ENCODE data around the gene MED13L. TPM values are rescaled to one million over a fixed set of nuclear protein-coding genes. Genes with fewer than 3 reads are reported as not detected.

The MED13L gene
- total RNA-seq, 1 donor from 2014 or later, result 179 TPM

GRCh38 chr12:116177017-116177416 is 100.5 kb downstream of the MED13L start:
- no peaks in the 10 kb centered on the region for H3K36me3 ChIP-seq (ENCODE audit: control insufficient read depth in 3 of 3, insufficient read depth in 3 of 3, low read length in 3 of 3)
- no peak overlapping the region for H3K27ac ChIP-seq (ENCODE audit: low read depth, low read length)
- H3K27me3 ChIP-seq (ENCODE audit: control insufficient read depth in 3 of 3, insufficient read depth in 3 of 3, low read length in 3 of 3), result no peaks in the 10 kb centered on the region
- H3K4me1 ChIP-seq (ENCODE audit: control insufficient read depth in 3 of 3, insufficient read depth in 3 of 3, low read length in 3 of 3), result peaks cover 6 to 21% (median 16%) of the 10 kb centered on the region in 3 donors
- no peak overlapping the region for H3K4me3 ChIP-seq (ENCODE audit: low read length in 3 of 3)
- H3K9me3 ChIP-seq (ENCODE audit: control insufficient read depth in 3 of 3, low read length in 3 of 3), result no peaks in the 10 kb centered on the region
- H3K9ac ChIP-seq (ENCODE audit: low read depth in 1 of 3, low read length in 3 of 3), result no peak overlapping the region

- Histone ChIP-seq H3K4me1 (ENCODE audit: control insufficient read depth in 3 of 3, insufficient read depth in 3 of 3, low read length in 3 of 3) (peaks cover 3 to 19% (median 13%) of the 10 kb centered on the region in 3 donors), H3K9me3 (ENCODE audit: control insufficient read depth in 3 of 3, low read length in 3 of 3) (no peaks in the 10 kb centered on the region), H3K27ac (ENCODE audit: low read depth, low read length) (no peak overlapping the region), H3K4me3 (ENCODE audit: low read length in 3 of 3) (no peak overlapping the region), H3K9ac (ENCODE audit: low read depth in 1 of 3, low read length in 3 of 3) (no peak overlapping the region), H3K27me3 (ENCODE audit: control insufficient read depth in 3 of 3, insufficient read depth in 3 of 3, low read length in 3 of 3) (no peaks in the 10 kb centered on the region), H3K36me3 (ENCODE audit: control insufficient read depth in 3 of 3, insufficient read depth in 3 of 3, low read length in 3 of 3) (no peaks in the 10 kb centered on the region)
Observed at GRCh38 chr12:116174904-116175303, 102.6 kb downstream of the MED13L start.

GRCh38 chr12:116174006-116174405 is 103.5 kb downstream of the MED13L start:
- Histone ChIP-seq H3K4me1 (ENCODE audit: control insufficient read depth in 3 of 3, insufficient read depth in 3 of 3, low read length in 3 of 3) (peaks cover 2 to 15% (median 9%) of the 10 kb centered on the region in 3 donors), H3K27me3 (ENCODE audit: control insufficient read depth in 3 of 3, insufficient read depth in 3 of 3, low read length in 3 of 3) (no peaks in the 10 kb centered on the region), H3K9ac (ENCODE audit: low read depth in 1 of 3, low read length in 3 of 3) (no peak overlapping the region), H3K27ac (ENCODE audit: low read depth, low read length) (no peak overlapping the region), H3K4me3 (ENCODE audit: low read length in 3 of 3) (no peak overlapping the region), H3K9me3 (ENCODE audit: control insufficient read depth in 3 of 3, low read length in 3 of 3) (no peaks in the 10 kb centered on the region), H3K36me3 (ENCODE audit: control insufficient read depth in 3 of 3, insufficient read depth in 3 of 3, low read length in 3 of 3) (no peaks in the 10 kb centered on the region)

GRCh38 chr12:116172224-116172849 is 105.2 kb downstream of the MED13L start:
- Histone ChIP-seq H3K4me3 (ENCODE audit: low read length in 3 of 3) (no peak overlapping the region), H3K27me3 (ENCODE audit: control insufficient read depth in 3 of 3, insufficient read depth in 3 of 3, low read length in 3 of 3) (no peaks in the 10 kb centered on the region), H3K27ac (ENCODE audit: low read depth, low read length) (no peak overlapping the region), H3K4me1 (ENCODE audit: control insufficient read depth in 3 of 3, insufficient read depth in 3 of 3, low read length in 3 of 3) (peaks cover 2 to 15% (median 9%) of the 10 kb centered on the region in 3 donors), H3K9me3 (ENCODE audit: control insufficient read depth in 3 of 3, low read length in 3 of 3) (no peaks in the 10 kb centered on the region), H3K9ac (ENCODE audit: low read depth in 1 of 3, low read length in 3 of 3) (no peak overlapping the region), H3K36me3 (ENCODE audit: control insufficient read depth in 3 of 3, insufficient read depth in 3 of 3, low read length in 3 of 3) (no peaks in the 10 kb centered on the region)

GRCh38 chr12:116171549-116171948 is 105.9 kb downstream of the MED13L start:
- H3K9ac ChIP-seq (ENCODE audit: low read depth in 1 of 3, low read length in 3 of 3), result no peak overlapping the region
- no peak overlapping the region for H3K4me3 ChIP-seq (ENCODE audit: low read length in 3 of 3)
- H3K27me3 ChIP-seq (ENCODE audit: control insufficient read depth in 3 of 3, insufficient read depth in 3 of 3, low read length in 3 of 3), result no peaks in the 10 kb centered on the region
- H3K27ac ChIP-seq (ENCODE audit: low read depth, low read length), result no peak overlapping the region
- no peaks in the 10 kb centered on the region for H3K36me3 ChIP-seq (ENCODE audit: control insufficient read depth in 3 of 3, insufficient read depth in 3 of 3, low read length in 3 of 3)
- peaks cover 2 to 13% (median 9%) of the 10 kb centered on the region in 3 donors for H3K4me1 ChIP-seq (ENCODE audit: control insufficient read depth in 3 of 3, insufficient read depth in 3 of 3, low read length in 3 of 3)
- no peaks in the 10 kb centered on the region for H3K9me3 ChIP-seq (ENCODE audit: control insufficient read depth in 3 of 3, low read length in 3 of 3)

- H3K4me3 ChIP-seq (ENCODE audit: low read length in 3 of 3), result no peak overlapping the region
- no peaks in the 10 kb centered on the region for H3K27me3 ChIP-seq (ENCODE audit: control insufficient read depth in 3 of 3, insufficient read depth in 3 of 3, low read length in 3 of 3)
- H3K9ac ChIP-seq (ENCODE audit: low read depth in 1 of 3, low read length in 3 of 3), result no peak overlapping the region
- H3K4me1 ChIP-seq (ENCODE audit: control insufficient read depth in 3 of 3, insufficient read depth in 3 of 3, low read length in 3 of 3), result peaks cover 11 to 34% (median 19%) of the 10 kb centered on the region in 3 donors
- no peak overlapping the region for H3K27ac ChIP-seq (ENCODE audit: low read depth, low read length)
- no peaks in the 10 kb centered on the region for H3K36me3 ChIP-seq (ENCODE audit: control insufficient read depth in 3 of 3, insufficient read depth in 3 of 3, low read length in 3 of 3)
- no peaks in the 10 kb centered on the region for H3K9me3 ChIP-seq (ENCODE audit: control insufficient read depth in 3 of 3, low read length in 3 of 3)
Observed at GRCh38 chr12:116169071-116169470, 108.4 kb downstream of the MED13L start.

GRCh38 chr12:116166306-116166705 is 111.2 kb downstream of the MED13L start:
- no peaks in the 10 kb centered on the region for H3K27me3 ChIP-seq (ENCODE audit: control insufficient read depth in 3 of 3, insufficient read depth in 3 of 3, low read length in 3 of 3)
- H3K36me3 ChIP-seq (ENCODE audit: control insufficient read depth in 3 of 3, insufficient read depth in 3 of 3, low read length in 3 of 3), result no peaks in the 10 kb centered on the region
- H3K9ac ChIP-seq (ENCODE audit: low read depth in 1 of 3, low read length in 3 of 3), result no peak overlapping the region
- no peaks in the 10 kb centered on the region for H3K9me3 ChIP-seq (ENCODE audit: control insufficient read depth in 3 of 3, low read length in 3 of 3)
- H3K4me3 ChIP-seq (ENCODE audit: low read length in 3 of 3), result no peak overlapping the region
- H3K4me1 ChIP-seq (ENCODE audit: control insufficient read depth in 3 of 3, insufficient read depth in 3 of 3, low read length in 3 of 3), result peaks cover 12 to 26% (median 14%) of the 10 kb centered on the region in 3 donors
- no peak overlapping the region for H3K27ac ChIP-seq (ENCODE audit: low read depth, low read length)

GRCh38 chr12:116165036-116165425 is 112.5 kb downstream of the MED13L start:
- Histone ChIP-seq H3K27ac (ENCODE audit: low read depth, low read length) (peak overlapping the region; percentile 38), H3K9ac (ENCODE audit: low read depth in 1 of 3, low read length in 3 of 3) (no peak overlapping the region), H3K4me1 (ENCODE audit: control insufficient read depth in 3 of 3, insufficient read depth in 3 of 3, low read length in 3 of 3) (peaks cover 17 to 35% (median 18%) of the 10 kb centered on the region in 3 donors), H3K36me3 (ENCODE audit: control insufficient read depth in 3 of 3, insufficient read depth in 3 of 3, low read length in 3 of 3) (no peaks in the 10 kb centered on the region), H3K9me3 (ENCODE audit: control insufficient read depth in 3 of 3, low read length in 3 of 3) (no peaks in the 10 kb centered on the region), H3K27me3 (ENCODE audit: control insufficient read depth in 3 of 3, insufficient read depth in 3 of 3, low read length in 3 of 3) (no peaks in the 10 kb centered on the region), H3K4me3 (ENCODE audit: low read length in 3 of 3) (no peak overlapping the region)

GRCh38 chr12:116164250-116165035 is 113.0 kb downstream of the MED13L start:
- Histone ChIP-seq H3K36me3 (ENCODE audit: control insufficient read depth in 3 of 3, insufficient read depth in 3 of 3, low read length in 3 of 3) (no peaks in the 10 kb centered on the region), H3K27ac (ENCODE audit: low read depth, low read length) (peak overlapping the region; percentile 38), H3K4me3 (ENCODE audit: low read length in 3 of 3) (no peak overlapping the region), H3K4me1 (ENCODE audit: control insufficient read depth in 3 of 3, insufficient read depth in 3 of 3, low read length in 3 of 3) (peaks cover 22 to 39% (median 24%) of the 10 kb centered on the region in 3 donors), H3K9ac (ENCODE audit: low read depth in 1 of 3, low read length in 3 of 3) (peak overlapping the region in 1 of 3 donors; percentile 4), H3K27me3 (ENCODE audit: control insufficient read depth in 3 of 3, insufficient read depth in 3 of 3, low read length in 3 of 3) (no peaks in the 10 kb centered on the region), H3K9me3 (ENCODE audit: control insufficient read depth in 3 of 3, low read length in 3 of 3) (no peaks in the 10 kb centered on the region)

GRCh38 chr12:116162071-116162470 is 115.4 kb downstream of the MED13L start:
- Histone ChIP-seq H3K27ac (ENCODE audit: low read depth, low read length) (no peak overlapping the region), H3K4me1 (ENCODE audit: control insufficient read depth in 3 of 3, insufficient read depth in 3 of 3, low read length in 3 of 3) (peaks cover 28 to 46% (median 35%) of the 10 kb centered on the region in 3 donors), H3K9ac (ENCODE audit: low read depth in 1 of 3, low read length in 3 of 3) (no peak overlapping the region), H3K9me3 (ENCODE audit: control insufficient read depth in 3 of 3, low read length in 3 of 3) (no peaks in the 10 kb centered on the region), H3K36me3 (ENCODE audit: control insufficient read depth in 3 of 3, insufficient read depth in 3 of 3, low read length in 3 of 3) (no peaks in the 10 kb centered on the region), H3K27me3 (ENCODE audit: control insufficient read depth in 3 of 3, insufficient read depth in 3 of 3, low read length in 3 of 3) (no peaks in the 10 kb centered on the region), H3K4me3 (ENCODE audit: low read length in 3 of 3) (no peak overlapping the region)

All from skeletal muscle tissue (tissue), 4 donors.